ENCODE measurements around the gene CD6.

DNA sequence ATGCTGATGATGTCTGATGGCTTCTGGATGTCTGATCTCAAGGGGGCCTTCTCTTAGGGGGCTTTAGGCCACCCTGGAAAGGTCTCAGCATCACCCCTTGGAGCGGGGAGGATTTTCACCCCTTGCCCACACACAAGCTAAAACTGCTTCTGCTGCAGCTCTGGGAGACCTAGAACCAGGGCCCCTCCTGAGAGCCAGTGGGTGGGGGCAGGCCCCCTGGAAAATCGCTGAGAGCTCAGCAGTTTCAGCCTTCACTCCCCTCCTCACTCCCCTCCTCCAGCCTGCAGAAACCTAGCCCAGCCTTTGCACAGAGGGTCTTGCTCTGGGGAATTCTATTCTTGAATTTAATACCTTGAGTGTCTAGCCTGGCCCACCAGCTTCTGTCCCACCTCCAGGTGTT, 17.2 kb downstream of the CD6 start:
- no peak for TF ChIP-seq POLR2AphosphoS5 (IDR thresholded peaks at IDR 0.05; ENCODE audit: low read depth, low read length)
- no peak for TF ChIP-seq POLR2A (IDR thresholded peaks at IDR 0.05; ENCODE audit: low read depth, low read length)
- TF ChIP-seq TAF1 (IDR thresholded peaks at IDR 0.05; ENCODE audit: borderline replicate concordance, low read depth, low read length) = no peak
